GM19240 (cell line): ENCODE measurements around the gene ADAMTSL3.
"Not testable (repeated sequence)": the region's sequence is repeated elsewhere in the genome, so short reads cannot be mapped to it uniquely, and the experiment has no call there.

ENCODE experiments used
- DNase-seq: peaks from one replicate; pipeline ENCODE4 v3.0.0; 2011; ENCODE audit warnings: low spot score; ENCODE audit not compliant: insufficient read length

The ADAMTSL3 gene

DNA sequence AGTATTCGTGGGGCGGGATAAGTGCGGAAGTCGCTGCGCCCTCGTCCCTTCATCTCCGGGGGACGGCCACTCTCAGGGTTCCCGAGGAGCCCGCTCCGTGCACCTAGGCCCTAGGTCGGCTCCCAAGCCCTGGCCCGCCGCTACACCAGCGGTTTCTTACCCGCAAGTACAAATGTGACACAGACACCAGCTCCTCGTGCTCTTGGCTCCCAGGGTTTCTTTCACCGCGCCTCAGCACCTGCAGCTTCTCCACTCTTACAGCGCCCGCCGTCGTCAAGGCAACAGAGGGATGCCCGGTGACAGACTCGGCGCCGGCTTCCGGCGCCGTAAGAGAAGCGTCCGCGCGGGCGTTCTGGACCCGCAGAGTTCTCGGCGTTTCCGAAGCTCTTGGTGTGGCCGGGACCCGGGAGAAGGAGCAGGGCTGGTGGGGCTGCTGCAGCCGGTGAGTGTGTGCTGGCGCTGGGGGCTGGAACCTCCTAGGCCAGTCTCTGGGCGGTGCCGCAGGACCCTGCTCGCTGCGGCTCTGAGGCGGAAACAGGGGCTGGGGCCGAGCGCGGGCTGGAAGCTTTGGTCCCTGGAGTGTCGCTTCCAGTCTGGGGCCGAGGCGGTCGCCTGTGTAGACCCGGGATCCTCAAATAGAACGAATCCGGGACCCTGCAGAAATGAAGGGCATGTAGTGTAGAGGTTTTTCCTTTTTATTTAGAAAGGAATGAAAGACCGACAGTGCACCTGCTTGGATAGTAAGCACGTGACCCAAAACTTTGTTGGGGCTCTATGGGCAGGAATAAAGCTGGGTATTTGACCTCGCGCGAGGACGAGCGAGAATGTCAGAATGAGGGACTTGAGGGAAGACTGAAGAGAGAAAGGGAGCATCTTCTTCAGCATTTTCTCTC, 426.2 kb downstream of the ADAMTSL3 start:
- DNase-seq, result peak; percentile 3

DNA sequence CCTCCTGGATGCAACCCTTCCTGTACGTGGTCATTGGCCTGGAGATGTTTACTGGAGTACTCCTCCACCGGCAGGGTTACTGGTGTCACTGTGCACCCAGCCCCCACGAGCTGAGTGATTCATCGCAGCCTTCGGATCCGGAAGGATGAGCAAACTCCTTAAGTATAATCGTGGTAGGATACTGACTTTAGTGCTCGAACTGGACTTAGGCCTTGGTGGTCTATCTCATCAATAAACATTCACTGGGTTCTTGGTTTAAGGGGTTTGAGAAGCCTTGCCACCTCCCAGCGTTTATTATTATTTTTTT, 426.8 kb downstream of the ADAMTSL3 start:
- not testable (repeated sequence) for DNase-seq

DNA sequence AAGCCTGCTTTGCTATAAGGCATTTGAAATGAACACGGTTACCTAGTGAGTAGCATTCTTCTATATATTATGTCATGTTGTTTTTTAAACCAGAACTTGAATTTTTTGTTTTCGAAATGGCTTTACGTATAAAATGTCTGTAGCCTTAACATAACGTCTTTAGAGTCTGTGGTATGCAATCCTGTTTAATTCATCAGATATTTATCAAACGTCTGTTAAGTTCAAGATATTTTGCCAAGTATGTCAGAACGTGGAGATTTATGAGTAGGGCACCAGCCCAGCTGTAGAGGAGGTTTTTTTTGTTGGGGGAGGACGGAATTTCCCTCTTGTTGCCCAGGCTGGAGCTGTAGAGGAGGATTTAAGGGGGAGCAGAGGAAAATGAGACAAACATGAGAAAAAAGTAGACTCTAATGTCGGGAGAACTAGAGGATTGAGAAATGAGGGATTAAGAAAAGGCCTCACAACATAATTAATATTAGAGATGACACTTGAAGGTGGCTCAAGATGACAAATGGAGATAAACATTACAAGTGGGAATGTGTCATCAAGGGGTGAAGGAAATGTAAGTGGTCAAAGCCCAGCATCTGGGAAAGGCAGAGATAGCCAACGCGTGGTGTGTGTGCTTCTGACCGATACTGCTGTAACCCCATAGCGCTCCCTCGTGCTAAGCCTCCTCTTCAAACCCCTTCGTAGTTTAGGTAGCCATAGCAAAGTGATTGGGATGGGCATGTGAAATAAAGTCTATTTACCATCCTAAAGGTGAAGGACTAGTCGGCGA, 427.7 kb downstream of the ADAMTSL3 start:
- no peak for DNase-seq

DNA sequence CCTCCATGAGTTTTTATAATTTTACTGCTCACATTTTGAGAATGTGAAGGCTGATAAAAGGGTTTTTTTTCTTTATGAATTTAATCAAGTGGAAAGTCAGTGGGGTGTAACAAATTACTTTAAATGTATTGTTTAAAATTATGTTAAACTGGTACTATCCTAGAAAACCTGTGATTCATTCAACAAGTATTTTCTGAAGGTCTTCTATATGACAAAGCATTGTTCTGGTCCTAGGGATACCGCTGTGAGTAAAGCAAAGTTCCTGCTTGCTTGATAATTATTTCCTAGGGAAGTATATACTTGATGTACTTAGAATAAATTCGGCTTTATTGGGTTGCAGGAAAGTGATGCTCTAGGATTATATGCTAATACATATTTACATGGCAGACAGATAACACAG, 428.8 kb downstream of the ADAMTSL3 start:
- DNase-seq, result no peak

DNA sequence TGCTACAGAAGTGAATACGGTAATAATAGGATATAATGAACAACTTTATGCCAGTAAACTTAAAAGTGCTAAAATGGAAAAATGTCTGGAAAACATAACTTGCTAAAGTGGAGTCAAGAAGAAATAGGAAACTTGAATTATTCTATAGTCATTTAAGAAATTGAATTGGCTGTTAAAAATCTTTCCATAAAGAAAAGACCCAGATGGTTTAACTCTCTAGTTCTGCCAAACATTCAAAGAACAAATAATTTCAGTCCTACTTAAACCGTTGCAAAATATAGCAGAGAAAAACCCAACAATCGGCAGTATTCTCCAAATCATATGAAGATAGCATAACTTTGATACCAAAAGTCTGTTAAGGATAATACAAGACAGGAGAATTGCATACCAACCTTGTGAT, 432.1 kb downstream of the ADAMTSL3 start:
- not testable (repeated sequence) for DNase-seq
